Measurements from ENCODE around the gene IL2RA. TPM values are rescaled to one million over a fixed set of nuclear protein-coding genes. Genes with fewer than 3 reads are reported as not detected.

The IL2RA gene
- total and polyA plus RNA-seq, 4 donors: 0.10 TPM; not detected in 3

GRCh38 chr10:5992398-5992797 is 69.8 kb downstream of the IL2RA start:
- no peak for DNase-seq (ENCODE audit: low read depth in 4 of 6, low spot score in 6 of 6)
- H3K4me3 ChIP-seq (ENCODE audit: low read depth, low read length): no peak overlapping the region
- WGBS (ENCODE audit: insufficient coverage): no CpG with 5 or more reads among the region's 1 CpG
- H3K27me3 ChIP-seq (ENCODE audit: control insufficient read depth, insufficient read depth, low read length): no peaks in the 10 kb centered on the region
- peaks cover 2% of the 10 kb centered on the region for H3K9me3 ChIP-seq (ENCODE audit: control insufficient read depth, insufficient read depth, low read length)
- no peaks in the 10 kb centered on the region for H3K4me1 ChIP-seq (ENCODE audit: control insufficient read depth, insufficient read depth, low read length)
- H3K36me3 ChIP-seq (ENCODE audit: control insufficient read depth, insufficient read depth, low read length): no peaks in the 10 kb centered on the region
- no peak overlapping the region for H3K27ac ChIP-seq (ENCODE audit: low read depth, low read length)

GRCh38 chr10:5991708-5992107 is 70.5 kb downstream of the IL2RA start:
- H3K27me3 ChIP-seq (ENCODE audit: control insufficient read depth, insufficient read depth, low read length): no peaks in the 10 kb centered on the region
- H3K27ac ChIP-seq (ENCODE audit: low read depth, low read length): no peak overlapping the region
- no peak overlapping the region for H3K4me3 ChIP-seq (ENCODE audit: low read depth, low read length)
- no peaks in the 10 kb centered on the region for H3K4me1 ChIP-seq (ENCODE audit: control insufficient read depth, insufficient read depth, low read length)
- DNase-seq (ENCODE audit: low read depth in 4 of 6, low spot score in 6 of 6): no peak
- no peaks in the 10 kb centered on the region for H3K36me3 ChIP-seq (ENCODE audit: control insufficient read depth, insufficient read depth, low read length)
- peaks cover 2% of the 10 kb centered on the region for H3K9me3 ChIP-seq (ENCODE audit: control insufficient read depth, insufficient read depth, low read length)

GRCh38 chr10:5989756-5990155 is 72.4 kb downstream of the IL2RA start:
- H3K27ac ChIP-seq (ENCODE audit: low read depth, low read length): no peak overlapping the region
- H3K4me1 ChIP-seq (ENCODE audit: control insufficient read depth, insufficient read depth, low read length): no peaks in the 10 kb centered on the region

GRCh38 chr10:5988336-5988920 is 73.7 kb downstream of the IL2RA start:
- DNase-seq (ENCODE audit: low read depth in 4 of 6, low spot score in 6 of 6): no peak
- H3K36me3 ChIP-seq (ENCODE audit: control insufficient read depth, insufficient read depth, low read length): no peaks in the 10 kb centered on the region
- no peaks in the 10 kb centered on the region for H3K4me1 ChIP-seq (ENCODE audit: control insufficient read depth, insufficient read depth, low read length)
- no peaks in the 10 kb centered on the region for H3K27me3 ChIP-seq (ENCODE audit: control insufficient read depth, insufficient read depth, low read length)
- peaks cover 2% of the 10 kb centered on the region for H3K9me3 ChIP-seq (ENCODE audit: control insufficient read depth, insufficient read depth, low read length)
- WGBS (ENCODE audit: insufficient coverage): 95% methylated on average over 7 of the region's 10 CpGs
- H3K27ac ChIP-seq (ENCODE audit: low read depth, low read length): no peak overlapping the region
- H3K4me3 ChIP-seq (ENCODE audit: low read depth, low read length): no peak overlapping the region

More at GRCh38 chr10:5989756-5990155, 72.4 kb downstream of the IL2RA start:
- no peaks in the 10 kb centered on the region for H3K36me3 ChIP-seq (ENCODE audit: control insufficient read depth, insufficient read depth, low read length)
- no peaks in the 10 kb centered on the region for H3K27me3 ChIP-seq (ENCODE audit: control insufficient read depth, insufficient read depth, low read length)
- no CpG with 5 or more reads among the region's 2 CpGs for WGBS (ENCODE audit: insufficient coverage)
- H3K9me3 ChIP-seq (ENCODE audit: control insufficient read depth, insufficient read depth, low read length): peaks cover 2% of the 10 kb centered on the region
- no peak for DNase-seq (ENCODE audit: low read depth in 4 of 6, low spot score in 6 of 6)
- no peak overlapping the region for H3K4me3 ChIP-seq (ENCODE audit: low read depth, low read length)

GRCh38 chr10:5987747-5988146 is 74.4 kb downstream of the IL2RA start:
- H3K27ac ChIP-seq (ENCODE audit: low read depth, low read length): no peak overlapping the region
- H3K27me3 ChIP-seq (ENCODE audit: control insufficient read depth, insufficient read depth, low read length): no peaks in the 10 kb centered on the region
- 71% methylated on average over 2 of the region's 4 CpGs for WGBS (ENCODE audit: insufficient coverage)
- no peak overlapping the region for H3K4me3 ChIP-seq (ENCODE audit: low read depth, low read length)
- H3K36me3 ChIP-seq (ENCODE audit: control insufficient read depth, insufficient read depth, low read length): no peaks in the 10 kb centered on the region
- DNase-seq (ENCODE audit: low read depth in 4 of 6, low spot score in 6 of 6): no peak
- H3K4me1 ChIP-seq (ENCODE audit: control insufficient read depth, insufficient read depth, low read length): no peaks in the 10 kb centered on the region
- peaks cover 2% of the 10 kb centered on the region for H3K9me3 ChIP-seq (ENCODE audit: control insufficient read depth, insufficient read depth, low read length)

GRCh38 chr10:5985029-5985428 is 77.1 kb downstream of the IL2RA start:
- Histone ChIP-seq H3K27me3 (ENCODE audit: control insufficient read depth, insufficient read depth, low read length) (no peaks in the 10 kb centered on the region), H3K27ac (ENCODE audit: low read depth, low read length) (no peak overlapping the region), H3K4me1 (ENCODE audit: control insufficient read depth, insufficient read depth, low read length) (no peaks in the 10 kb centered on the region), H3K36me3 (ENCODE audit: control insufficient read depth, insufficient read depth, low read length) (no peaks in the 10 kb centered on the region), H3K4me3 (ENCODE audit: low read depth, low read length) (no peak overlapping the region), H3K9me3 (ENCODE audit: control insufficient read depth, insufficient read depth, low read length) (no peaks in the 10 kb centered on the region)
- DNase-seq (ENCODE audit: low read depth in 4 of 6, low spot score in 6 of 6): no peak
- WGBS (ENCODE audit: insufficient coverage): 87% methylated on average over 4 of the region's 5 CpGs

- H3K4me1 ChIP-seq (ENCODE audit: control insufficient read depth, insufficient read depth, low read length): no peaks in the 10 kb centered on the region
- WGBS (ENCODE audit: insufficient coverage): 64% methylated on average over 6 of the region's 9 CpGs
- H3K27me3 ChIP-seq (ENCODE audit: control insufficient read depth, insufficient read depth, low read length): no peaks in the 10 kb centered on the region
- no peak overlapping the region for H3K27ac ChIP-seq (ENCODE audit: low read depth, low read length)
- no peak overlapping the region for H3K4me3 ChIP-seq (ENCODE audit: low read depth, low read length)
- H3K36me3 ChIP-seq (ENCODE audit: control insufficient read depth, insufficient read depth, low read length): no peaks in the 10 kb centered on the region
- H3K9me3 ChIP-seq (ENCODE audit: control insufficient read depth, insufficient read depth, low read length): no peaks in the 10 kb centered on the region
- DNase-seq (ENCODE audit: low read depth in 4 of 6, low spot score in 6 of 6): peak in 1 of 6 donors; percentile 60
Observed at GRCh38 chr10:5983774-5984173, 78.4 kb downstream of the IL2RA start.

- H3K27me3 ChIP-seq (ENCODE audit: control insufficient read depth, insufficient read depth, low read length): peaks cover 16% of the 10 kb centered on the region
- H3K4me1 ChIP-seq (ENCODE audit: control insufficient read depth, insufficient read depth, low read length): peaks cover 8% of the 10 kb centered on the region
- no peak overlapping the region for H3K4me3 ChIP-seq (ENCODE audit: low read depth, low read length)
- no peak for DNase-seq (ENCODE audit: low read depth in 4 of 6, low spot score in 6 of 6)
- no peaks in the 10 kb centered on the region for H3K9me3 ChIP-seq (ENCODE audit: control insufficient read depth, insufficient read depth, low read length)
- WGBS (ENCODE audit: insufficient coverage): 96% methylated on average over 8 of the region's 9 CpGs
- H3K27ac ChIP-seq (ENCODE audit: low read depth, low read length): no peak overlapping the region
- H3K36me3 ChIP-seq (ENCODE audit: control insufficient read depth, insufficient read depth, low read length): no peaks in the 10 kb centered on the region
Observed at GRCh38 chr10:5981529-5981928, 80.6 kb downstream of the IL2RA start.

GRCh38 chr10:5978230-5978489 is 84.0 kb downstream of the IL2RA start:
- H3K27me3 ChIP-seq (ENCODE audit: control insufficient read depth, insufficient read depth, low read length): peaks cover 25% of the 10 kb centered on the region
- no peaks in the 10 kb centered on the region for H3K9me3 ChIP-seq (ENCODE audit: control insufficient read depth, insufficient read depth, low read length)
- no peak overlapping the region for H3K27ac ChIP-seq (ENCODE audit: low read depth, low read length)
- 12% methylated on average over 6 of the region's 6 CpGs for WGBS (ENCODE audit: insufficient coverage)
- peaks cover 9% of the 10 kb centered on the region for H3K4me1 ChIP-seq (ENCODE audit: control insufficient read depth, insufficient read depth, low read length)
- H3K36me3 ChIP-seq (ENCODE audit: control insufficient read depth, insufficient read depth, low read length): no peaks in the 10 kb centered on the region
- H3K4me3 ChIP-seq (ENCODE audit: low read depth, low read length): no peak overlapping the region
- DNase-seq (ENCODE audit: low read depth in 4 of 6, low spot score in 6 of 6): peak in 2 of 6 donors; percentile 8 to 9

GRCh38 chr10:5977471-5978229 is 84.5 kb downstream of the IL2RA start, which contains the start of gene IL15RA:
TSS of gene IL15RA (minus strand) at chr10:5977543. CDS start at chr10:5977492, 51 bp downstream.
- Histone ChIP-seq H3K27ac (ENCODE audit: low read depth, low read length) (no peak within 1 kb of the TSS), H3K4me1 (ENCODE audit: control insufficient read depth, insufficient read depth, low read length) (peaks cover 9% of the 10 kb centered on the region), H3K27me3 (ENCODE audit: control insufficient read depth, insufficient read depth, low read length) (peaks cover 25% of the 10 kb centered on the region), H3K9me3 (ENCODE audit: control insufficient read depth, insufficient read depth, low read length) (no peaks in the 10 kb centered on the region), H3K36me3 (ENCODE audit: control insufficient read depth, insufficient read depth, low read length) (no peaks in the 10 kb centered on the region), H3K4me3 (ENCODE audit: low read depth, low read length) (peak within 1 kb of the TSS; percentile 45)
- peak in 2 of 6 donors; percentile 25 to 45 for DNase-seq (ENCODE audit: low read depth in 4 of 6, low spot score in 6 of 6)
- under 1% methylated on average over 76 of the region's 80 CpGs for WGBS (ENCODE audit: insufficient coverage)
